B cell (primary cell): ENCODE results near the gene PIMREG. TPM values are rescaled to one million over a fixed set of nuclear protein-coding genes. Genes with fewer than 3 reads are reported as not detected.

Experiments
- ATAC-seq: fragments of 200-7000 bp; cut with Tn5 transposase; one replicate; pipeline ENCODE4 v1.10.0; 2021; ENCODE audit warnings: low read depth, mild to moderate bottlenecking, moderate number of reproducible peaks, moderate library complexity
- CTCF ChIA-PET: fragments of 350-600 bp; sonication (Branson Sonifier 250); formaldehyde crosslinking; loops from one replicate; lab custom pipeline; 2021; ENCODE audit warnings: antibody characterized with exemption, inconsistent platforms; lab: Charles Lee
- POLR2A ChIA-PET: fragments of 350-600 bp; sonication (Branson Sonifier 250); formaldehyde crosslinking; loops from one replicate; lab custom pipeline; 2021; ENCODE audit warnings: antibody characterized with exemption; lab: Charles Lee
- DNase-seq: peaks from one replicate; pipeline ENCODE4 v3.0.0; 2013
- H2AFZ ChIP-seq: 2 replicates; pipeline ENCODE4 v1.6.1; 2012; ENCODE audit warnings: mild to moderate bottlenecking, low read depth, low read length; ENCODE audit not compliant: insufficient read depth, poor library complexity, severe bottlenecking
- H3K27ac ChIP-seq, 2 donors: 1 replicate in 1 of 2; 2 replicates in 1 of 2; pipeline ENCODE4 v1.5.1; 2012 to 2013; ENCODE audit warnings: low read length in 2 of 2, mild to moderate bottlenecking in 2 of 2, moderate library complexity in 1 of 2
- H3K27me3 ChIP-seq, 4 experiments: fragments of 200-600 bp in 1 of 4; sonication (generic) in 1 of 4; replicated peaks in 1 of 4; 1 replicate in 2 of 4; 2 replicates in 2 of 4; pipeline versions ENCODE4 v1.6.1 to v1.7.0; 2013 to 2016; ENCODE audit warnings: low read length in 3 of 4, mild to moderate bottlenecking in 2 of 4, mixed read lengths in 1 of 4, moderate library complexity in 1 of 4; ENCODE audit not compliant: insufficient read depth in 4 of 4, control insufficient read depth in 3 of 4; ENCODE audit errors: control extremely low read depth in 1 of 4
- H3K36me3 ChIP-seq, 2 experiments: replicated peaks in 1 of 2; 1 replicate in 1 of 2; 2 replicates in 1 of 2; pipeline versions ENCODE4 v1.6.1 to v1.7.1; 2013; ENCODE audit warnings: low read length in 1 of 2; ENCODE audit not compliant: insufficient read depth in 2 of 2, control insufficient read depth in 1 of 2; ENCODE audit errors: control extremely low read depth in 1 of 2, extremely low read depth in 1 of 2
- H3K4me1 ChIP-seq, 2 donors: fragments of 200-600 bp in 1 of 2; sonication (generic) in 1 of 2; 1 replicate in 1 of 2; 2 replicates in 1 of 2; pipeline versions ENCODE4 v1.5.1 to v1.6.1; 2013 to 2017; ENCODE audit warnings: low read length in 2 of 2; ENCODE audit not compliant: control insufficient read depth in 2 of 2, insufficient read depth in 2 of 2
- H3K4me2 ChIP-seq: replicated peaks from 2 replicates; pipeline ENCODE3; 2012; ENCODE audit warnings: mild to moderate bottlenecking, low read depth, low read length; ENCODE audit not compliant: poor library complexity, severe bottlenecking
- H3K4me3 ChIP-seq, 5 experiments: fragments of 200-600 bp in 1 of 5; sonication (generic) in 1 of 5; 1 replicate in 3 of 5; 2 replicates in 2 of 5; pipeline versions ENCODE4 v1.5.1 to v1.7.0; 2011 to 2016; ENCODE audit warnings: low read length in 4 of 5, mild to moderate bottlenecking in 4 of 5, low read depth in 2 of 5, control low read depth in 1 of 5, moderate library complexity in 1 of 5; ENCODE audit not compliant: insufficient read depth in 1 of 5; ENCODE audit errors: control extremely low read depth in 1 of 5, extremely low read depth in 1 of 5
- H3K79me2 ChIP-seq: fragments of 200-600 bp; sonication (generic); one replicate; pipeline ENCODE4 v1.6.0; 2016; ENCODE audit warnings: low read length; ENCODE audit not compliant: control insufficient read depth, insufficient read depth
- H3K9ac ChIP-seq: fragments of 200-600 bp; sonication (generic); 2 replicates; pipeline ENCODE4 v1.6.1; 2017; ENCODE audit warnings: mild to moderate bottlenecking, low read length, moderate library complexity
- H3K9me3 ChIP-seq, 3 donors: one replicate each; pipeline versions ENCODE4 v1.6.1 to v1.7.1; 2013; ENCODE audit warnings: low read length in 2 of 3; ENCODE audit not compliant: control insufficient read depth in 2 of 3, insufficient read depth in 1 of 3; ENCODE audit errors: control extremely low read depth in 1 of 3
- H4K20me1 ChIP-seq: 2 replicates; pipeline ENCODE4 v1.6.0; 2012; ENCODE audit warnings: mild to moderate bottlenecking, low read length; ENCODE audit not compliant: insufficient read depth, control insufficient read depth, poor library complexity, severe bottlenecking
- H3K27ac Mint-ChIP-seq: one replicate; pipeline ENCODE4 v1.8.0; 2021; ENCODE audit warnings: mixed read lengths
- H3K27me3 Mint-ChIP-seq: one replicate; pipeline ENCODE4 v1.8.0; 2021; ENCODE audit warnings: mixed read lengths
- H3K4me1 Mint-ChIP-seq: one replicate; pipeline ENCODE4 v1.8.0; 2021; ENCODE audit warnings: mixed read lengths
- H3K4me3 Mint-ChIP-seq: one replicate; pipeline ENCODE4 v1.8.0; 2021; ENCODE audit warnings: mixed read lengths
- H3K9me3 Mint-ChIP-seq: one replicate; pipeline ENCODE4 v1.8.0; 2022; ENCODE audit warnings: mixed read lengths; ENCODE audit not compliant: insufficient read depth
- CTCF ChIP-seq: fragments of 200-600 bp; IDR thresholded peaks from one replicate; pipeline ENCODE4 v1.8.0; 2022; ENCODE audit warnings: antibody characterized with exemption, mild to moderate bottlenecking
- EZH2 ChIP-seq: IDR thresholded peaks from 2 replicates; pipeline ENCODE4 v1.6.1; 2012; ENCODE audit warnings: borderline replicate concordance, low read depth, mild to moderate bottlenecking, moderate library complexity, low read length; ENCODE audit not compliant: insufficient read depth, poor library complexity, severe bottlenecking
- WGBS: methylation state at CpG from one replicate; pipeline ENCODE4 v1.1.5; 2013; ENCODE audit warnings: missing lambda C conversion rate; ENCODE audit not compliant: insufficient coverage; 5-methylcytosine and 5-hydroxymethylcytosine counted together
- intact Hi-C: fragments of 100-400 bp; cut with micrococcal nuclease; formaldehyde crosslinking; loops from one replicate; pipeline ENCODE4 v1.10.0; 2022
- polyA plus RNA-seq: library from polyadenylated mRNA; depleted of rRNA; stranded (reverse); fragments of >200 nt; gene quantifications from 2 replicates; pipeline ENCODE4 v1.2.3, GENCODE V29; 2012
- total RNA-seq, 2 donors: library from RNA; stranded (reverse); fragments of 120-200 nt in 1 of 2; gene quantifications; 1 replicate in 1 of 2; 2 replicates in 1 of 2; pipeline versions ENCODE4 v1.2.3 to v1.2.4, GENCODE V29; 2013 to 2022

PIMREG gene
- total and polyA plus RNA-seq, 2 donors (not counting 1 experiment from before 2014, with no cell fraction given), result 0.21 TPM; not detected in 1

GRCh38 chr17:6422654-6423241 lies 21.5 kb upstream of the PIMREG start:
- H3K9ac ChIP-seq, result no peak overlapping the region
- no peaks in the 10 kb centered on the region for H3K36me3 ChIP-seq
- intact Hi-C loops, result loop anchor here (1.0 kb wide), 2 partner anchors 830 to 835 kb away; no protein-coding TSS in a partner anchor
- H3K4me1 ChIP-seq, result peaks cover 6 to 12% of the 10 kb centered on the region in 2 donors
- no peak overlapping the region for H3K27ac Mint-ChIP-seq
- H3K9me3 Mint-ChIP-seq, result no peaks in the 10 kb centered on the region
- peaks cover 15% of the 10 kb centered on the region for H3K27me3 Mint-ChIP-seq
- TF ChIP-seq EZH2 (no peak), CTCF (no peak)
- no peaks in the 10 kb centered on the region for H3K79me2 ChIP-seq
- no peaks in the 10 kb centered on the region for H4K20me1 ChIP-seq
- CTCF ChIA-PET, result interaction anchor here (0.6 to 6.2 kb wide), 6 partner anchors 10 to 838 kb away, joined by 3 to 44 read pairs (median 22); partner anchors contain the start of genes AIPL1 and NLRP1
- no peak overlapping the region for H3K4me3 Mint-ChIP-seq
- WGBS, result 74% methylated on average over 12 of the region's 13 CpGs
- H3K4me1 Mint-ChIP-seq, result peaks cover 11% of the 10 kb centered on the region
- H3K9me3 ChIP-seq, result peaks cover 0 to 2% (median 0%) of the 10 kb centered on the region in 3 donors
- no peak for ATAC-seq
- no peak overlapping the region for H3K4me3 ChIP-seq
- H3K27ac ChIP-seq, result no peak overlapping the region
- no peak overlapping the region for H3K4me2 ChIP-seq
- POLR2A ChIA-PET, result no interaction called here
- DNase-seq, result no peak
- H3K27me3 ChIP-seq, result peaks cover 0 to 4% (median 0%) of the 10 kb centered on the region in 4 experiments
- no peak overlapping the region for H2AFZ ChIP-seq

- peaks cover 0 to 4% (median 2%) of the 10 kb centered on the region in 4 experiments for H3K27me3 ChIP-seq
- POLR2A ChIA-PET, result no interaction called here
- intact Hi-C loops, result no loop called here
Measured at GRCh38 chr17:6423931-6424330, 20.3 kb upstream of the PIMREG start.

More at GRCh38 chr17:6423931-6424330, 20.3 kb upstream of the PIMREG start:
- Histone ChIP-seq H3K4me3 (no peak overlapping the region), H2AFZ (no peak overlapping the region), H3K4me1 (peaks cover 9 to 16% of the 10 kb centered on the region in 2 donors), H3K79me2 (no peaks in the 10 kb centered on the region), H3K36me3 (no peaks in the 10 kb centered on the region), H4K20me1 (no peaks in the 10 kb centered on the region), H3K4me2 (no peak overlapping the region), H3K27ac (no peak overlapping the region), H3K9me3 (no peaks in the 10 kb centered on the region), H3K9ac (no peak overlapping the region)
- WGBS, result 86% methylated on average over 8 of the region's 14 CpGs
- no peak for DNase-seq
- no peaks in the 10 kb centered on the region for H3K9me3 Mint-ChIP-seq
- H3K4me1 Mint-ChIP-seq, result peaks cover 17% of the 10 kb centered on the region
- H3K4me3 Mint-ChIP-seq, result no peak overlapping the region
- CTCF ChIA-PET, result interaction anchor here (0.6 to 5.8 kb wide), 8 partner anchors 10 to 836 kb away, joined by 3 to 24 read pairs (median 4); partner anchors contain the start of gene AIPL1
- no peak overlapping the region for H3K27ac Mint-ChIP-seq
- no peak for ATAC-seq
- peaks cover 12% of the 10 kb centered on the region for H3K27me3 Mint-ChIP-seq
- no peak for TF ChIP-seq CTCF
- no peak for TF ChIP-seq EZH2
